ENCODE data around the gene SERPINA9.
"Not testable (repeated sequence)": the region's sequence is repeated elsewhere in the genome, so short reads cannot be mapped to it uniquely, and the experiment has no call there.

SERPINA9 gene

GRCh38 chr14:94476023-94476422, at the start of gene SERPINA9:
SERPINA9 (minus strand) TSS chr14:94476197; CDS start chr14:94469840, 6,357 bp downstream.
- DNase-seq (ENCODE audit: low spot score in 2 of 2) (no peak), ATAC-seq (no peak)
- Mint-ChIP-seq H3K27ac (no peak within 1 kb of the TSS), H3K36me3 (no peaks in the 10 kb centered on the region), H3K4me1 (no peaks in the 10 kb centered on the region), H3K4me3 (no peak within 1 kb of the TSS), H3K9me3 (peaks cover 6% of the 10 kb centered on the region)

GRCh38 chr14:94524093-94524492, 48.1 kb upstream of the SERPINA9 start:
- no peak overlapping the region for H3K4me3 Mint-ChIP-seq

GRCh38 chr14:94523265-94523664, 47.3 kb upstream of the SERPINA9 start:
- Mint-ChIP-seq H3K27ac (no peak overlapping the region), H3K36me3 (no peaks in the 10 kb centered on the region), H3K9me3 (peaks cover 13% of the 10 kb centered on the region), H3K4me1 (no peaks in the 10 kb centered on the region), H3K4me3 (no peak overlapping the region)
- ATAC-seq (peak; percentile 21), DNase-seq (ENCODE audit: low spot score in 2 of 2) (no peak)

More at GRCh38 chr14:94524093-94524492, 48.1 kb upstream of the SERPINA9 start:
- peaks cover 9% of the 10 kb centered on the region for H3K9me3 Mint-ChIP-seq
- H3K4me1 Mint-ChIP-seq = no peaks in the 10 kb centered on the region
- DNase-seq (ENCODE audit: low spot score in 2 of 2) = no peak
- H3K36me3 Mint-ChIP-seq = no peaks in the 10 kb centered on the region
- H3K27ac Mint-ChIP-seq = no peak overlapping the region
- no peak for ATAC-seq

GRCh38 chr14:94522115-94522724, 46.2 kb upstream of the SERPINA9 start:
- Mint-ChIP-seq H3K27ac (no peak overlapping the region), H3K36me3 (no peaks in the 10 kb centered on the region), H3K4me3 (no peak overlapping the region), H3K4me1 (no peaks in the 10 kb centered on the region), H3K9me3 (peaks cover 13% of the 10 kb centered on the region)
- DNase-seq (ENCODE audit: low spot score in 2 of 2) (no peak), ATAC-seq (no peak)

GRCh38 chr14:94521375-94522114, 45.5 kb upstream of the SERPINA9 start:
- no peak for DNase-seq (ENCODE audit: low spot score in 2 of 2)
- no peaks in the 10 kb centered on the region for H3K36me3 Mint-ChIP-seq
- H3K9me3 Mint-ChIP-seq = peaks cover 13% of the 10 kb centered on the region
- no peaks in the 10 kb centered on the region for H3K4me1 Mint-ChIP-seq
- H3K27ac Mint-ChIP-seq = no peak overlapping the region
- ATAC-seq = no peak
- no peak overlapping the region for H3K4me3 Mint-ChIP-seq

GRCh38 chr14:94517641-94518257, 41.8 kb upstream of the SERPINA9 start:
- ATAC-seq = no peak
- DNase-seq (ENCODE audit: low spot score in 2 of 2) = no peak
- H3K4me3 Mint-ChIP-seq = no peak overlapping the region
- no peak overlapping the region for H3K27ac Mint-ChIP-seq
- H3K36me3 Mint-ChIP-seq = no peaks in the 10 kb centered on the region
- H3K9me3 Mint-ChIP-seq = peaks cover 13% of the 10 kb centered on the region
- H3K4me1 Mint-ChIP-seq = no peaks in the 10 kb centered on the region

- no peaks in the 10 kb centered on the region for H3K4me1 Mint-ChIP-seq
- no peak overlapping the region for H3K4me3 Mint-ChIP-seq
- H3K9me3 Mint-ChIP-seq = peaks cover 13% of the 10 kb centered on the region
- DNase-seq (ENCODE audit: low spot score in 2 of 2) (no peak), ATAC-seq (no peak)
- H3K36me3 Mint-ChIP-seq = no peaks in the 10 kb centered on the region
- no peak overlapping the region for H3K27ac Mint-ChIP-seq
Measured at GRCh38 chr14:94517248-94517640, 41.2 kb upstream of the SERPINA9 start.

- Mint-ChIP-seq H3K9me3 (peaks cover 13% of the 10 kb centered on the region), H3K4me3 (no peak overlapping the region), H3K36me3 (no peaks in the 10 kb centered on the region), H3K4me1 (no peaks in the 10 kb centered on the region), H3K27ac (no peak overlapping the region)
- DNase-seq (ENCODE audit: low spot score in 2 of 2) (no peak), ATAC-seq (no peak)
Measured at GRCh38 chr14:94515856-94516255, 39.9 kb upstream of the SERPINA9 start.

- Mint-ChIP-seq H3K9me3 (peaks cover 13% of the 10 kb centered on the region), H3K4me3 (no peak overlapping the region), H3K4me1 (no peaks in the 10 kb centered on the region), H3K27ac (no peak overlapping the region), H3K36me3 (no peaks in the 10 kb centered on the region)
- DNase-seq (ENCODE audit: low spot score in 2 of 2) (no peak), ATAC-seq (no peak)
Measured at GRCh38 chr14:94515426-94515825, 39.4 kb upstream of the SERPINA9 start.

- DNase-seq (ENCODE audit: low spot score in 2 of 2) = no peak
- Mint-ChIP-seq H3K36me3 (no peaks in the 10 kb centered on the region), H3K4me1 (no peaks in the 10 kb centered on the region), H3K9me3 (peaks cover 7% of the 10 kb centered on the region), H3K27ac (no peak overlapping the region), H3K4me3 (no peak overlapping the region)
- no peak for ATAC-seq
Measured at GRCh38 chr14:94514351-94514750, 38.4 kb upstream of the SERPINA9 start.

- not testable (repeated sequence) for ATAC-seq; H3K36me3 Mint-ChIP-seq; DNase-seq (ENCODE audit: low spot score in 2 of 2); H3K27ac Mint-ChIP-seq; H3K4me3 Mint-ChIP-seq; H3K4me1 Mint-ChIP-seq; H3K9me3 Mint-ChIP-seq
Measured at GRCh38 chr14:94510481-94510880, 34.5 kb upstream of the SERPINA9 start.

- no peaks in the 10 kb centered on the region for H3K9me3 Mint-ChIP-seq
- ATAC-seq (peak; percentile 12), DNase-seq (ENCODE audit: low spot score in 2 of 2) (no peak)
- no peak within 1 kb of the TSS for H3K27ac Mint-ChIP-seq
- no peaks in the 10 kb centered on the region for H3K36me3 Mint-ChIP-seq
- H3K4me3 Mint-ChIP-seq = no peak within 1 kb of the TSS
- H3K4me1 Mint-ChIP-seq = no peaks in the 10 kb centered on the region
Measured at GRCh38 chr14:94509356-94509755, 33.4 kb upstream of the SERPINA9 start, which contains the start of gene SERPINA12. SERPINA12 (minus strand) TSS chr14:94509469; CDS start chr14:94498397, 11,072 bp downstream.

GRCh38 chr14:94505641-94506040, 29.6 kb upstream of the SERPINA9 start:
- H3K4me3 Mint-ChIP-seq = no peak overlapping the region
- H3K4me1 Mint-ChIP-seq = no peaks in the 10 kb centered on the region
- no peaks in the 10 kb centered on the region for H3K9me3 Mint-ChIP-seq
- DNase-seq (ENCODE audit: low spot score in 2 of 2) (no peak), ATAC-seq (no peak)
- H3K36me3 Mint-ChIP-seq = no peaks in the 10 kb centered on the region
- no peak overlapping the region for H3K27ac Mint-ChIP-seq

- Mint-ChIP-seq H3K4me1 (no peaks in the 10 kb centered on the region), H3K9me3 (no peaks in the 10 kb centered on the region), H3K27ac (no peak overlapping the region), H3K4me3 (no peak overlapping the region), H3K36me3 (no peaks in the 10 kb centered on the region)
- DNase-seq (ENCODE audit: low spot score in 2 of 2) = no peak
- no peak for ATAC-seq
Measured at GRCh38 chr14:94505206-94505605, 29.2 kb upstream of the SERPINA9 start.

- no peak for ATAC-seq
- Mint-ChIP-seq H3K4me3 (no peak overlapping the region), H3K27ac (no peak overlapping the region)
Measured at GRCh38 chr14:94501588-94502516, 25.9 kb upstream of the SERPINA9 start.

More at GRCh38 chr14:94501588-94502516, 25.9 kb upstream of the SERPINA9 start:
- Mint-ChIP-seq H3K9me3 (no peaks in the 10 kb centered on the region), H3K4me1 (no peaks in the 10 kb centered on the region), H3K36me3 (no peaks in the 10 kb centered on the region)
- no peak for DNase-seq (ENCODE audit: low spot score in 2 of 2)
